HG02588 (cell line): ENCODE results near the gene GPRASP3.

ENCODE experiments used
- ATAC-seq: cut with Tn5 transposase; IDR thresholded peaks from one replicate; pipeline ENCODE4 v1.9.1; 2021; ENCODE audit warnings: mild to moderate bottlenecking, moderate library complexity; ENCODE audit not compliant: unreplicated experiment

GPRASP3 gene

GRCh38 chrX:102745857-102746584 is 25.5 kb downstream of the GPRASP3 start:
- ATAC-seq = no peak

GRCh38 chrX:102765217-102765616 is 44.7 kb downstream of the GPRASP3 start:
- ATAC-seq = no peak

- no peak for ATAC-seq
Measured at GRCh38 chrX:102765809-102766208, 45.3 kb downstream of the GPRASP3 start.

GRCh38 chrX:102767287-102767686 is 46.7 kb downstream of the GPRASP3 start:
- no peak for ATAC-seq

- peak; percentile 93 for ATAC-seq
Measured at GRCh38 chrX:102768987-102769761, 48.6 kb downstream of the GPRASP3 start.
